ENCODE results near the gene MAOA.
"Not testable (repeated sequence)": the region's sequence is repeated elsewhere in the genome, so short reads cannot be mapped to it uniquely, and the experiment has no call there.

Gene MAOA

GRCh38 chrX:43664258-43664657 lies 8.2 kb downstream of the MAOA start:
- no peak for DNase-seq

- DNase-seq, result no peak
Observed at GRCh38 chrX:43664708-43665107, 8.6 kb downstream of the MAOA start.

GRCh38 chrX:43666311-43666912 lies 10.3 kb downstream of the MAOA start:
- DNase-seq, result no peak

GRCh38 chrX:43675965-43676628 lies 20.0 kb downstream of the MAOA start:
- DNase-seq, result not testable (repeated sequence)

- peak; percentile 30 for DNase-seq
Observed at GRCh38 chrX:43676971-43677572, 21.0 kb downstream of the MAOA start.

- no peak for DNase-seq
Observed at GRCh38 chrX:43677993-43678392, 21.9 kb downstream of the MAOA start.

GRCh38 chrX:43679058-43679457 lies 23.0 kb downstream of the MAOA start:
- DNase-seq, result no peak

- DNase-seq, result no peak
Observed at GRCh38 chrX:43679778-43680177, 23.7 kb downstream of the MAOA start.

GRCh38 chrX:43682726-43683125 lies 26.6 kb downstream of the MAOA start:
- DNase-seq, result no peak

- DNase-seq, result no peak
Observed at GRCh38 chrX:43685221-43685620, 29.1 kb downstream of the MAOA start.

- DNase-seq, result no peak
Observed at GRCh38 chrX:43688586-43688985, 32.5 kb downstream of the MAOA start.

- no peak for DNase-seq
Observed at GRCh38 chrX:43693602-43694406, 37.7 kb downstream of the MAOA start.

GRCh38 chrX:43699475-43699874 lies 43.4 kb downstream of the MAOA start:
- DNase-seq, result no peak

- DNase-seq, result no peak
Observed at GRCh38 chrX:43702079-43702524, 46.0 kb downstream of the MAOA start.

GRCh38 chrX:43702660-43703059 lies 46.6 kb downstream of the MAOA start:
- no peak for DNase-seq

GRCh38 chrX:43703211-43703791 lies 47.2 kb downstream of the MAOA start:
- no peak for DNase-seq

- no peak for DNase-seq
Observed at GRCh38 chrX:43706786-43707370, 50.8 kb downstream of the MAOA start.

GRCh38 chrX:43707812-43708548 lies 51.9 kb downstream of the MAOA start:
- no peak for DNase-seq

GRCh38 chrX:43716144-43716543 lies 60.0 kb downstream of the MAOA start:
- DNase-seq, result no peak

- no peak for DNase-seq
Observed at GRCh38 chrX:43716696-43717095, 60.6 kb downstream of the MAOA start.

- no peak for DNase-seq
Observed at GRCh38 chrX:43717161-43717560, 61.1 kb downstream of the MAOA start.

GRCh38 chrX:43718081-43718480 lies 62.0 kb downstream of the MAOA start:
- DNase-seq, result no peak

All from right hindlimb (tissue), 1 donor.